HepG2 (cell line): Measurements from ENCODE around the gene VRK1. TPM values are rescaled to one million over a fixed set of nuclear protein-coding genes. Genes with fewer than 3 reads are reported as not detected.

ENCODE experiments used
- ATF2 ChIP-seq: sonication (generic); formaldehyde crosslinking; IDR thresholded peaks from 2 replicates; pipeline ENCODE4 v1.4.0; 2020; ENCODE audit warnings: missing genetic modification reagents
- ATF5 ChIP-seq: sonication (generic); formaldehyde crosslinking; IDR thresholded peaks from 2 replicates; pipeline ENCODE4 v1.4.0; 2020; ENCODE audit warnings: mild to moderate bottlenecking, low read depth, missing genetic modification reagents
- BHLHE40 ChIP-seq: IDR thresholded peaks from 2 replicates; pipeline ENCODE4 v1.6.1; 2011; ENCODE audit warnings: low read length, improper control_type of control experiment
- GABPA ChIP-seq, 2 experiments: IDR thresholded peaks; 2 replicates each; pipeline ENCODE4 v1.6.1; 2011 to 2016; ENCODE audit warnings: low read depth in 2 of 2, low read length in 1 of 2, missing biosample characterization in 1 of 2, missing genetic modification characterization in 1 of 2
- GZF1 ChIP-seq: sonication (generic); formaldehyde crosslinking; IDR thresholded peaks from 2 replicates; pipeline ENCODE4 v1.5.1; 2020; ENCODE audit warnings: mild to moderate bottlenecking, missing genetic modification reagents
- JUN ChIP-seq: sonication (generic); formaldehyde crosslinking; IDR thresholded peaks from 2 replicates; pipeline ENCODE4 v1.4.0; 2020; ENCODE audit warnings: mild to moderate bottlenecking, missing genetic modification reagents
- MTA1 ChIP-seq: sonication (generic); formaldehyde crosslinking; IDR thresholded peaks from 2 replicates; pipeline ENCODE4 v1.4.0; 2020; ENCODE audit warnings: missing genetic modification reagents, mild to moderate bottlenecking, borderline replicate concordance
- MZF1 ChIP-seq: sonication (generic); formaldehyde crosslinking; IDR thresholded peaks from 2 replicates; pipeline ENCODE4 v1.8.1; 2023; ENCODE audit warnings: mild to moderate bottlenecking, missing genetic modification reagents, borderline replicate concordance
- PRMT3 ChIP-seq: sonication (generic); formaldehyde crosslinking; IDR thresholded peaks from 2 replicates; pipeline ENCODE4 v1.8.1; 2022; ENCODE audit warnings: low read depth, mild to moderate bottlenecking, moderate library complexity, missing genetic modification reagents, borderline replicate concordance
- USF2 ChIP-seq, 2 experiments: sonication (generic) in 1 of 2; formaldehyde crosslinking in 1 of 2; IDR thresholded peaks; 2 replicates each; pipeline versions ENCODE4 v1.5.1 to v1.6.1; 2011 to 2020; ENCODE audit warnings: borderline replicate concordance in 1 of 2, low read depth in 1 of 2, low read length in 1 of 2, mild to moderate bottlenecking in 1 of 2, missing genetic modification reagents in 1 of 2, moderate library complexity in 1 of 2
- ZBTB39 ChIP-seq: sonication (generic); formaldehyde crosslinking; IDR thresholded peaks from 2 replicates; pipeline ENCODE4 v1.5.0; 2020; ENCODE audit warnings: missing genetic modification reagents
- ZFYVE20 ChIP-seq: sonication (generic); formaldehyde crosslinking; IDR thresholded peaks from 2 replicates; pipeline ENCODE4 v1.8.0; 2023; ENCODE audit warnings: low read depth, mild to moderate bottlenecking, moderate library complexity, missing genetic modification reagents, borderline replicate concordance
- ZNF17 ChIP-seq: sonication (generic); formaldehyde crosslinking; IDR thresholded peaks from 2 replicates; pipeline ENCODE4 v1.5.0; 2020; ENCODE audit warnings: mild to moderate bottlenecking, missing genetic modification reagents
- ZNF460 ChIP-seq: sonication (generic); formaldehyde crosslinking; IDR thresholded peaks from 2 replicates; pipeline ENCODE4 v1.5.1; 2020; ENCODE audit warnings: missing genetic modification reagents, mild to moderate bottlenecking, borderline replicate concordance
- ZNF749 ChIP-seq: sonication (generic); formaldehyde crosslinking; IDR thresholded peaks from 2 replicates; pipeline ENCODE4 v1.8.0; 2022; ENCODE audit warnings: mild to moderate bottlenecking, missing genetic modification reagents, moderate library complexity, borderline replicate concordance
- polyA plus RNA-seq, 8 experiments: library from polyadenylated mRNA; depleted of rRNA in 3 of 8; stranded (reverse) in 7 of 8; unstranded in 1 of 8; fragments of >200 nt; fragmentation: Illumina TruSeq in 4 of 8; extraction: Trizol in 4 of 8; gene quantifications; 2 replicates each; pipeline versions ENCODE4 v1.2.1 to v1.2.3, GENCODE V29; 2011 to 2016; ENCODE audit warnings: low read depth in 4 of 8, missing spikeins in 1 of 8, mixed read lengths in 1 of 8; ENCODE audit not compliant: insufficient read depth in 1 of 8
- total RNA-seq, 5 experiments: library from RNA; depleted of rRNA; stranded (reverse); fragments of >200 nt; fragmentation: Illumina TruSeq; extraction: Trizol; gene quantifications; 2 replicates each; pipeline ENCODE4 v1.2.3, GENCODE V29; 2016; ENCODE audit warnings: low read depth in 1 of 5
- TF ChIP-seq, protein P1 (sequence below): sonication (generic); formaldehyde crosslinking; IDR thresholded peaks from 2 replicates; pipeline ENCODE4 v1.5.1; 2020; ENCODE audit warnings: missing genetic modification reagents, mild to moderate bottlenecking, borderline replicate concordance

VRK1 gene
- total and polyA plus RNA-seq, 2 of the 13 experiments (the other 11 are each of a cell fraction or from before 2014, with no cell fraction given): 7.9 to 51.3 TPM

GRCh38 chr14:96796851-96797581, at the start of gene VRK1 (continued):
- no peak for TF ChIP-seq ATF5
- TF ChIP-seq ZBTB39 (CRISPR knock-in tag): no peak
- TF ChIP-seq BHLHE40: no peak
- no peak for TF ChIP-seq ZNF17 (CRISPR knock-in tag)
- TF ChIP-seq ATF2 (CRISPR knock-in tag): peak; percentile 24; the same call in 1 of the 2 replicates
- no peak for TF ChIP-seq MTA1 (CRISPR knock-in tag)
- peak; percentile 18; the same call in 1 of the 2 replicates for TF ChIP-seq GABPA (IDR thresholded peaks at IDR 0.05; ENCODE audit: low read depth, low read length)
- TF ChIP-seq GABPA (CRISPR knock-in tag; IDR thresholded peaks at IDR 0.05; ENCODE audit: low read depth): peak; percentile 74
- no peak for TF ChIP-seq MZF1 (CRISPR knock-in tag)
- TF ChIP-seq ZNF460 (CRISPR knock-in tag): no peak
- TF ChIP-seq USF2 (IDR thresholded peaks at IDR 0.05; ENCODE audit: low read depth, low read length): no peak
- TF ChIP-seq USF2 (CRISPR knock-in tag; IDR thresholded peaks at IDR 0.05; ENCODE audit: borderline replicate concordance): no peak
- no peak for TF ChIP-seq PRMT3 (CRISPR knock-in tag)
- TF ChIP-seq, protein P1, sequence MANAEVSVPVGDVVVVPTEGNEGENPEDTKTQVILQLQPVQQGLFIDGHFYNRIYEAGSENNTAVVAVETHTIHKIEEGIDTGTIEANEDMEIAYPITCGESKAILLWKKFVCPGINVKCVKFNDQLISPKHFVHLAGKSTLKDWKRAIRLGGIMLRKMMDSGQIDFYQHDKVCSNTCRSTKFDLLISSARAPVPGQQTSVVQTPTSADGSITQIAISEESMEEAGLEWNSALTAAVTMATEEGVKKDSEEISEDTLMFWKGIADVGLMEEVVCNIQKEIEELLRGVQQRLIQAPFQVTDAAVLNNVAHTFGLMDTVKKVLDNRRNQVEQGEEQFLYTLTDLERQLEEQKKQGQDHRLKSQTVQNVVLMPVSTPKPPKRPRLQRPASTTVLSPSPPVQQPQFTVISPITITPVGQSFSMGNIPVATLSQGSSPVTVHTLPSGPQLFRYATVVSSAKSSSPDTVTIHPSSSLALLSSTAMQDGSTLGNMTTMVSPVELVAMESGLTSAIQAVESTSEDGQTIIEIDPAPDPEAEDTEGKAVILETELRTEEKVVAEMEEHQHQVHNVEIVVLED: peak; percentile 96
- no peak for TF ChIP-seq GZF1 (CRISPR knock-in tag)
- TF ChIP-seq ZFYVE20: peak; percentile 93
- no peak for TF ChIP-seq JUN (CRISPR knock-in tag)
- TF ChIP-seq ZNF749 (CRISPR knock-in tag): peak; percentile 62; the same call in 1 of the 2 replicates
